Skin of body (tissue), 2 donors: Measurements from ENCODE around the gene ADAD2. TPM values are rescaled to one million over a fixed set of nuclear protein-coding genes. Genes with fewer than 3 reads are reported as not detected.
A peak's percentile ranks its signal among the peaks of the same experiment; 100 is the strongest.
"Not testable (repeated sequence)": the region's sequence is repeated elsewhere in the genome, so short reads cannot be mapped to it uniquely, and the experiment has no call there.

Experiments used
- DNase-seq: peaks from one replicate; lab custom pipeline; 2025; lab: John Stamatoyannopoulos, UW
- total RNA-seq: library from RNA; depleted of rRNA; stranded (reverse); fragments of >200 nt; gene quantifications from one replicate; pipeline ENCODE4 v1.2.3, GENCODE V29; 2014

The ADAD2 gene
- total RNA-seq, 1 donor from 2014 or later, result 0.39 TPM

- DNase-seq, result no peak
Observed at GRCh38 chr16:84195201-84196093, 4.5 kb downstream of the ADAD2 start.

GRCh38 chr16:84196101-84196500 lies 5.1 kb downstream of the ADAD2 start:
- no peak for DNase-seq

GRCh38 chr16:84196727-84197394 lies 5.9 kb downstream of the ADAD2 start:
- DNase-seq, result no peak

- no peak for DNase-seq
Observed at GRCh38 chr16:84197466-84198128, 6.6 kb downstream of the ADAD2 start.

GRCh38 chr16:84198401-84198800 lies 7.4 kb downstream of the ADAD2 start:
- peak; percentile 9 for DNase-seq

GRCh38 chr16:84199097-84199496 lies 8.1 kb downstream of the ADAD2 start:
- DNase-seq, result no peak

GRCh38 chr16:84199861-84200260 lies 8.9 kb downstream of the ADAD2 start:
- DNase-seq, result no peak

- not testable (repeated sequence) for DNase-seq
Observed at GRCh38 chr16:84204551-84204950, 13.6 kb downstream of the ADAD2 start.

GRCh38 chr16:84205123-84205522 lies 14.2 kb downstream of the ADAD2 start:
- not testable (repeated sequence) for DNase-seq

GRCh38 chr16:84205976-84206691 lies 15.2 kb downstream of the ADAD2 start:
- no peak for DNase-seq

GRCh38 chr16:84207251-84207650 lies 16.3 kb downstream of the ADAD2 start:
- no peak for DNase-seq

GRCh38 chr16:84207879-84208278 lies 16.9 kb downstream of the ADAD2 start:
- no peak for DNase-seq

- DNase-seq, result no peak
Observed at GRCh38 chr16:84209989-84210388, 19.0 kb downstream of the ADAD2 start.

- no peak for DNase-seq
Observed at GRCh38 chr16:84212154-84212553, 21.2 kb downstream of the ADAD2 start.

- no peak for DNase-seq
Observed at GRCh38 chr16:84212631-84213030, 21.7 kb downstream of the ADAD2 start.

GRCh38 chr16:84214451-84215066 lies 23.6 kb downstream of the ADAD2 start:
- no peak for DNase-seq

GRCh38 chr16:84215531-84215930 lies 24.6 kb downstream of the ADAD2 start:
- no peak for DNase-seq

- not testable (repeated sequence) for DNase-seq
Observed at GRCh38 chr16:84216144-84216543, 25.2 kb downstream of the ADAD2 start.

GRCh38 chr16:84218176-84218823 lies 27.3 kb downstream of the ADAD2 start:
- DNase-seq, result no peak

GRCh38 chr16:84218956-84219355 lies 28.0 kb downstream of the ADAD2 start:
- DNase-seq, result no peak

GRCh38 chr16:84220851-84221250 lies 29.9 kb downstream of the ADAD2 start:
- no peak for DNase-seq
